ENCODE measurements around the gene CRADD.
"Not testable (repeated sequence)": the region's sequence is repeated elsewhere in the genome, so short reads cannot be mapped to it uniquely, and the experiment has no call there.

The CRADD gene

GRCh38 chr12:93926237-93926636, 249.1 kb downstream of the CRADD start:
- no peak overlapping the region for H3K9ac ChIP-seq (ENCODE audit: low read depth, low read length)
- H3K9me3 ChIP-seq (ENCODE audit: control insufficient read depth, insufficient read depth, low read length): no peaks in the 10 kb centered on the region
- H3K27me3 ChIP-seq (ENCODE audit: control insufficient read depth, insufficient read depth, low read length): no peaks in the 10 kb centered on the region
- H3K4me3 ChIP-seq (ENCODE audit: low read depth, low read length): no peak overlapping the region
- H3K4me1 ChIP-seq (ENCODE audit: control insufficient read depth, insufficient read depth, low read length): no peaks in the 10 kb centered on the region
- no peaks in the 10 kb centered on the region for H3K36me3 ChIP-seq (ENCODE audit: control insufficient read depth, insufficient read depth, low read length)

- not testable (repeated sequence) for H3K4me3 ChIP-seq (ENCODE audit: low read depth, low read length); H3K9ac ChIP-seq (ENCODE audit: low read depth, low read length); H3K9me3 ChIP-seq (ENCODE audit: control insufficient read depth, insufficient read depth, low read length); H3K27me3 ChIP-seq (ENCODE audit: control insufficient read depth, insufficient read depth, low read length); H3K36me3 ChIP-seq (ENCODE audit: control insufficient read depth, insufficient read depth, low read length); H3K4me1 ChIP-seq (ENCODE audit: control insufficient read depth, insufficient read depth, low read length)
These were observed 251.9 kb downstream of the CRADD start for GRCh38 chr12:93929081-93929480.

- peaks cover 2% of the 10 kb centered on the region for H3K9me3 ChIP-seq (ENCODE audit: control insufficient read depth, insufficient read depth, low read length)
- no peaks in the 10 kb centered on the region for H3K27me3 ChIP-seq (ENCODE audit: control insufficient read depth, insufficient read depth, low read length)
- H3K4me3 ChIP-seq (ENCODE audit: low read depth, low read length): no peak overlapping the region
- no peaks in the 10 kb centered on the region for H3K36me3 ChIP-seq (ENCODE audit: control insufficient read depth, insufficient read depth, low read length)
- no peak overlapping the region for H3K9ac ChIP-seq (ENCODE audit: low read depth, low read length)
- H3K4me1 ChIP-seq (ENCODE audit: control insufficient read depth, insufficient read depth, low read length): no peaks in the 10 kb centered on the region
These were observed 260.6 kb downstream of the CRADD start for GRCh38 chr12:93937812-93938211.

- Histone ChIP-seq H3K4me3 (ENCODE audit: low read depth, low read length) (no peak overlapping the region), H3K9me3 (ENCODE audit: control insufficient read depth, insufficient read depth, low read length) (peaks cover 2% of the 10 kb centered on the region), H3K27me3 (ENCODE audit: control insufficient read depth, insufficient read depth, low read length) (no peaks in the 10 kb centered on the region), H3K9ac (ENCODE audit: low read depth, low read length) (no peak overlapping the region), H3K4me1 (ENCODE audit: control insufficient read depth, insufficient read depth, low read length) (no peaks in the 10 kb centered on the region), H3K36me3 (ENCODE audit: control insufficient read depth, insufficient read depth, low read length) (no peaks in the 10 kb centered on the region)
These were observed 261.1 kb downstream of the CRADD start for GRCh38 chr12:93938317-93938716.

GRCh38 chr12:93938931-93939330, 261.8 kb downstream of the CRADD start:
- H3K9me3 ChIP-seq (ENCODE audit: control insufficient read depth, insufficient read depth, low read length): peaks cover 2% of the 10 kb centered on the region
- H3K4me3 ChIP-seq (ENCODE audit: low read depth, low read length): no peak overlapping the region
- H3K36me3 ChIP-seq (ENCODE audit: control insufficient read depth, insufficient read depth, low read length): no peaks in the 10 kb centered on the region
- no peaks in the 10 kb centered on the region for H3K4me1 ChIP-seq (ENCODE audit: control insufficient read depth, insufficient read depth, low read length)
- H3K27me3 ChIP-seq (ENCODE audit: control insufficient read depth, insufficient read depth, low read length): no peaks in the 10 kb centered on the region
- H3K9ac ChIP-seq (ENCODE audit: low read depth, low read length): no peak overlapping the region

GRCh38 chr12:93939641-93940325, 262.6 kb downstream of the CRADD start:
- no peaks in the 10 kb centered on the region for H3K27me3 ChIP-seq (ENCODE audit: control insufficient read depth, insufficient read depth, low read length)
- H3K4me1 ChIP-seq (ENCODE audit: control insufficient read depth, insufficient read depth, low read length): no peaks in the 10 kb centered on the region
- no peak overlapping the region for H3K9ac ChIP-seq (ENCODE audit: low read depth, low read length)
- no peaks in the 10 kb centered on the region for H3K36me3 ChIP-seq (ENCODE audit: control insufficient read depth, insufficient read depth, low read length)
- H3K4me3 ChIP-seq (ENCODE audit: low read depth, low read length): no peak overlapping the region
- peaks cover 2% of the 10 kb centered on the region for H3K9me3 ChIP-seq (ENCODE audit: control insufficient read depth, insufficient read depth, low read length)

- H3K4me3 ChIP-seq (ENCODE audit: low read depth, low read length): no peak overlapping the region
- no peaks in the 10 kb centered on the region for H3K27me3 ChIP-seq (ENCODE audit: control insufficient read depth, insufficient read depth, low read length)
- no peak overlapping the region for H3K9ac ChIP-seq (ENCODE audit: low read depth, low read length)
- no peaks in the 10 kb centered on the region for H3K9me3 ChIP-seq (ENCODE audit: control insufficient read depth, insufficient read depth, low read length)
- no peaks in the 10 kb centered on the region for H3K4me1 ChIP-seq (ENCODE audit: control insufficient read depth, insufficient read depth, low read length)
- H3K36me3 ChIP-seq (ENCODE audit: control insufficient read depth, insufficient read depth, low read length): no peaks in the 10 kb centered on the region
These were observed 266.6 kb downstream of the CRADD start for GRCh38 chr12:93943780-93944179.

GRCh38 chr12:93944201-93944600, 267.0 kb downstream of the CRADD start:
- H3K4me3 ChIP-seq (ENCODE audit: low read depth, low read length): no peak overlapping the region
- no peaks in the 10 kb centered on the region for H3K9me3 ChIP-seq (ENCODE audit: control insufficient read depth, insufficient read depth, low read length)
- H3K36me3 ChIP-seq (ENCODE audit: control insufficient read depth, insufficient read depth, low read length): no peaks in the 10 kb centered on the region
- H3K4me1 ChIP-seq (ENCODE audit: control insufficient read depth, insufficient read depth, low read length): no peaks in the 10 kb centered on the region
- H3K9ac ChIP-seq (ENCODE audit: low read depth, low read length): no peak overlapping the region
- no peaks in the 10 kb centered on the region for H3K27me3 ChIP-seq (ENCODE audit: control insufficient read depth, insufficient read depth, low read length)
